IMR-90 (cell line): ENCODE data around the gene CTNNA2.

Source experiments
- BHLHE40 ChIP-seq: fragments of 150-350 bp; IDR thresholded peaks from 2 replicates; pipeline ENCODE4 v1.6.1; 2016; ENCODE audit warnings: mild to moderate bottlenecking, low read depth, low read length
- FOS ChIP-seq: fragments of 150-350 bp; IDR thresholded peaks from 2 replicates; pipeline ENCODE4 v1.6.1; 2016; ENCODE audit warnings: low read depth, low read length
- MXI1 ChIP-seq: IDR thresholded peaks from 2 replicates; pipeline ENCODE4 v1.6.1; 2012; ENCODE audit warnings: low read depth, mild to moderate bottlenecking, low read length, moderate library complexity, borderline replicate concordance
- POLR2A ChIP-seq: IDR thresholded peaks from 2 replicates; pipeline ENCODE4 v1.6.1; 2012; ENCODE audit warnings: mild to moderate bottlenecking, low read depth, low read length
- RCOR1 ChIP-seq: IDR thresholded peaks from 2 replicates; pipeline ENCODE4 v1.6.1; 2012; ENCODE audit warnings: mild to moderate bottlenecking, low read length, improper control_type of control experiment; ENCODE audit not compliant: insufficient replicate concordance
- RFX5 ChIP-seq: IDR thresholded peaks from 2 replicates; pipeline ENCODE4 v1.8.0; 2012; ENCODE audit warnings: low read depth, mild to moderate bottlenecking, low read length, moderate library complexity
- SMC3 ChIP-seq: fragments of 150-350 bp; IDR thresholded peaks from 2 replicates; pipeline ENCODE4 v1.6.1; 2016; ENCODE audit warnings: low read depth, mild to moderate bottlenecking, antibody characterized with exemption, low read length, moderate library complexity
- TF ChIP-seq, protein P1 (sequence below): conservative IDR thresholded peaks from 2 replicates; pipeline ENCODE4 v1.5.1; 2012; ENCODE audit warnings: mild to moderate bottlenecking, low read depth, low read length, improper control_type of control experiment

- TF ChIP-seq, protein P1, sequence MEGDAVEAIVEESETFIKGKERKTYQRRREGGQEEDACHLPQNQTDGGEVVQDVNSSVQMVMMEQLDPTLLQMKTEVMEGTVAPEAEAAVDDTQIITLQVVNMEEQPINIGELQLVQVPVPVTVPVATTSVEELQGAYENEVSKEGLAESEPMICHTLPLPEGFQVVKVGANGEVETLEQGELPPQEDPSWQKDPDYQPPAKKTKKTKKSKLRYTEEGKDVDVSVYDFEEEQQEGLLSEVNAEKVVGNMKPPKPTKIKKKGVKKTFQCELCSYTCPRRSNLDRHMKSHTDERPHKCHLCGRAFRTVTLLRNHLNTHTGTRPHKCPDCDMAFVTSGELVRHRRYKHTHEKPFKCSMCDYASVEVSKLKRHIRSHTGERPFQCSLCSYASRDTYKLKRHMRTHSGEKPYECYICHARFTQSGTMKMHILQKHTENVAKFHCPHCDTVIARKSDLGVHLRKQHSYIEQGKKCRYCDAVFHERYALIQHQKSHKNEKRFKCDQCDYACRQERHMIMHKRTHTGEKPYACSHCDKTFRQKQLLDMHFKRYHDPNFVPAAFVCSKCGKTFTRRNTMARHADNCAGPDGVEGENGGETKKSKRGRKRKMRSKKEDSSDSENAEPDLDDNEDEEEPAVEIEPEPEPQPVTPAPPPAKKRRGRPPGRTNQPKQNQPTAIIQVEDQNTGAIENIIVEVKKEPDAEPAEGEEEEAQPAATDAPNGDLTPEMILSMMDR, result no peak
- TF ChIP-seq BHLHE40, result no peak
- TF ChIP-seq RCOR1, result no peak
- TF ChIP-seq RFX5, result no peak
- no peak for TF ChIP-seq MXI1
- no peak for TF ChIP-seq POLR2A
- TF ChIP-seq FOS, result no peak
- no peak for TF ChIP-seq SMC3
These were observed 822.6 kb downstream of the CTNNA2 start for GRCh38 chr2:80335411-80335810.
